ENCODE measurements around the gene ENOPH1.
A peak's percentile ranks its signal among the peaks of the same experiment; 100 is the strongest.
"Not testable (repeated sequence)": the region's sequence is repeated elsewhere in the genome, so short reads cannot be mapped to it uniquely, and the experiment has no call there.

The ENOPH1 gene

GRCh38 chr4:82462415-82462831 lies 32.0 kb downstream of the ENOPH1 start:
- Mint-ChIP-seq H3K9me3 (no peaks in the 10 kb centered on the region), H3K4me3 (no peak overlapping the region), H3K27me3 (no peaks in the 10 kb centered on the region), H3K27ac (no peak overlapping the region), H3K36me3 (ENCODE audit: insufficient read depth) (peaks cover 34% of the 10 kb centered on the region), H3K4me1 (ENCODE audit: low read depth in 2 of 2) (no peaks in the 10 kb centered on the region)
- DNase-seq (peak; percentile 81 to 88 (median 85)), ATAC-seq (replicated peaks) (peak; percentile 92)

- ATAC-seq (replicated peaks) (no peak), DNase-seq (no peak)
- Mint-ChIP-seq H3K36me3 (ENCODE audit: insufficient read depth) (peaks cover 28% of the 10 kb centered on the region), H3K4me3 (no peak overlapping the region), H3K27me3 (no peaks in the 10 kb centered on the region), H3K27ac (no peak overlapping the region), H3K9me3 (no peaks in the 10 kb centered on the region), H3K4me1 (ENCODE audit: low read depth in 2 of 2) (no peaks in the 10 kb centered on the region)
Measured at GRCh38 chr4:82463221-82463620, 32.8 kb downstream of the ENOPH1 start.

- no peak for ATAC-seq (replicated peaks)
- no peak for DNase-seq
- no peak overlapping the region for H3K27ac Mint-ChIP-seq
- no peaks in the 10 kb centered on the region for H3K4me1 Mint-ChIP-seq (ENCODE audit: low read depth in 2 of 2)
- H3K9me3 Mint-ChIP-seq = no peaks in the 10 kb centered on the region
- H3K4me3 Mint-ChIP-seq = no peak overlapping the region
- H3K27me3 Mint-ChIP-seq = no peaks in the 10 kb centered on the region
- H3K36me3 Mint-ChIP-seq (ENCODE audit: insufficient read depth) = peaks cover 6% of the 10 kb centered on the region
Measured at GRCh38 chr4:82467471-82467870, 37.1 kb downstream of the ENOPH1 start.

- Mint-ChIP-seq H3K27ac (peak overlapping the region in 1 of 2 donors; percentile 16), H3K4me1 (ENCODE audit: low read depth in 2 of 2) (no peaks in the 10 kb centered on the region), H3K9me3 (no peaks in the 10 kb centered on the region), H3K36me3 (ENCODE audit: insufficient read depth) (peaks cover 4% of the 10 kb centered on the region), H3K4me3 (no peak overlapping the region), H3K27me3 (no peaks in the 10 kb centered on the region)
- no peak for DNase-seq
- no peak for ATAC-seq (replicated peaks)
Measured at GRCh38 chr4:82469791-82470345, 39.5 kb downstream of the ENOPH1 start.

- not testable (repeated sequence) for H3K9me3 Mint-ChIP-seq; H3K4me3 Mint-ChIP-seq; H3K27me3 Mint-ChIP-seq; H3K36me3 Mint-ChIP-seq (ENCODE audit: insufficient read depth); ATAC-seq (replicated peaks); H3K4me1 Mint-ChIP-seq (ENCODE audit: low read depth in 2 of 2); DNase-seq
- H3K27ac Mint-ChIP-seq = peak overlapping the region in 1 of 2 donors; percentile 11
Measured at GRCh38 chr4:82473080-82473479, 42.7 kb downstream of the ENOPH1 start.

GRCh38 chr4:82473621-82474164 lies 43.3 kb downstream of the ENOPH1 start:
- H3K9me3 Mint-ChIP-seq = no peaks in the 10 kb centered on the region
- H3K36me3 Mint-ChIP-seq (ENCODE audit: insufficient read depth) = peaks cover 7% of the 10 kb centered on the region
- ATAC-seq (replicated peaks) (no peak), DNase-seq (no peak)
- no peaks in the 10 kb centered on the region for H3K4me1 Mint-ChIP-seq (ENCODE audit: low read depth in 2 of 2)
- no peak overlapping the region for H3K4me3 Mint-ChIP-seq
- H3K27me3 Mint-ChIP-seq = no peaks in the 10 kb centered on the region
- peak overlapping the region in 1 of 2 donors; percentile 11 for H3K27ac Mint-ChIP-seq

GRCh38 chr4:82475931-82476330 lies 45.5 kb downstream of the ENOPH1 start:
- not testable (repeated sequence) for DNase-seq

GRCh38 chr4:82477469-82477868 lies 47.1 kb downstream of the ENOPH1 start:
- not testable (repeated sequence) for H3K9me3 Mint-ChIP-seq; H3K4me1 Mint-ChIP-seq (ENCODE audit: low read depth in 2 of 2); H3K27me3 Mint-ChIP-seq; DNase-seq; H3K4me3 Mint-ChIP-seq; ATAC-seq (replicated peaks); H3K36me3 Mint-ChIP-seq (ENCODE audit: insufficient read depth); H3K27ac Mint-ChIP-seq

More at GRCh38 chr4:82475931-82476330, 45.5 kb downstream of the ENOPH1 start:
- not testable (repeated sequence) for H3K4me3 Mint-ChIP-seq; H3K9me3 Mint-ChIP-seq; ATAC-seq (replicated peaks); H3K4me1 Mint-ChIP-seq (ENCODE audit: low read depth in 2 of 2); H3K36me3 Mint-ChIP-seq (ENCODE audit: insufficient read depth); H3K27me3 Mint-ChIP-seq; H3K27ac Mint-ChIP-seq

GRCh38 chr4:82479562-82479961 lies 49.2 kb downstream of the ENOPH1 start:
- Mint-ChIP-seq H3K9me3 (no peaks in the 10 kb centered on the region), H3K27ac (no peak overlapping the region), H3K4me1 (ENCODE audit: low read depth in 2 of 2) (no peaks in the 10 kb centered on the region), H3K4me3 (no peak overlapping the region), H3K27me3 (no peaks in the 10 kb centered on the region), H3K36me3 (ENCODE audit: insufficient read depth) (peaks cover 6% of the 10 kb centered on the region)
- no peak for ATAC-seq (replicated peaks)
- DNase-seq = no peak

GRCh38 chr4:82480771-82481505 lies 50.5 kb downstream of the ENOPH1 start:
- Mint-ChIP-seq H3K4me3 (no peak overlapping the region), H3K27me3 (no peaks in the 10 kb centered on the region), H3K36me3 (ENCODE audit: insufficient read depth) (peaks cover 6% of the 10 kb centered on the region), H3K27ac (no peak overlapping the region), H3K9me3 (no peaks in the 10 kb centered on the region), H3K4me1 (ENCODE audit: low read depth in 2 of 2) (no peaks in the 10 kb centered on the region)
- ATAC-seq (replicated peaks) (no peak), DNase-seq (no peak)

GRCh38 chr4:82481506-82481840 lies 51.1 kb downstream of the ENOPH1 start:
- Mint-ChIP-seq H3K4me3 (no peak overlapping the region), H3K4me1 (ENCODE audit: low read depth in 2 of 2) (no peaks in the 10 kb centered on the region), H3K9me3 (no peaks in the 10 kb centered on the region), H3K27ac (no peak overlapping the region), H3K36me3 (ENCODE audit: insufficient read depth) (peaks cover 6% of the 10 kb centered on the region), H3K27me3 (no peaks in the 10 kb centered on the region)
- ATAC-seq (replicated peaks) (no peak), DNase-seq (no peak)

GRCh38 chr4:82482387-82482786 lies 52.0 kb downstream of the ENOPH1 start:
- DNase-seq = no peak
- H3K27ac Mint-ChIP-seq = no peak overlapping the region
- ATAC-seq (replicated peaks) = no peak
- no peaks in the 10 kb centered on the region for H3K4me1 Mint-ChIP-seq (ENCODE audit: low read depth in 2 of 2)
- no peaks in the 10 kb centered on the region for H3K9me3 Mint-ChIP-seq
- H3K27me3 Mint-ChIP-seq = no peaks in the 10 kb centered on the region
- H3K4me3 Mint-ChIP-seq = no peak overlapping the region
- peaks cover 2% of the 10 kb centered on the region for H3K36me3 Mint-ChIP-seq (ENCODE audit: insufficient read depth)

- Mint-ChIP-seq H3K27ac (no peak overlapping the region), H3K4me3 (no peak overlapping the region), H3K36me3 (ENCODE audit: insufficient read depth) (peaks cover 2% of the 10 kb centered on the region), H3K27me3 (no peaks in the 10 kb centered on the region), H3K9me3 (no peaks in the 10 kb centered on the region), H3K4me1 (ENCODE audit: low read depth in 2 of 2) (no peaks in the 10 kb centered on the region)
- no peak for DNase-seq
- ATAC-seq (replicated peaks) = no peak
Measured at GRCh38 chr4:82484996-82485783, 54.8 kb downstream of the ENOPH1 start.

- Mint-ChIP-seq H3K27me3 (no peaks in the 10 kb centered on the region), H3K4me3 (no peak overlapping the region), H3K9me3 (no peaks in the 10 kb centered on the region), H3K27ac (no peak overlapping the region), H3K4me1 (ENCODE audit: low read depth in 2 of 2) (no peaks in the 10 kb centered on the region), H3K36me3 (ENCODE audit: insufficient read depth) (no peaks in the 10 kb centered on the region)
- DNase-seq = no peak
- no peak for ATAC-seq (replicated peaks)
Measured at GRCh38 chr4:82489076-82489475, 58.7 kb downstream of the ENOPH1 start.
